ENCODE results near the gene IL12RB2.

DNA sequence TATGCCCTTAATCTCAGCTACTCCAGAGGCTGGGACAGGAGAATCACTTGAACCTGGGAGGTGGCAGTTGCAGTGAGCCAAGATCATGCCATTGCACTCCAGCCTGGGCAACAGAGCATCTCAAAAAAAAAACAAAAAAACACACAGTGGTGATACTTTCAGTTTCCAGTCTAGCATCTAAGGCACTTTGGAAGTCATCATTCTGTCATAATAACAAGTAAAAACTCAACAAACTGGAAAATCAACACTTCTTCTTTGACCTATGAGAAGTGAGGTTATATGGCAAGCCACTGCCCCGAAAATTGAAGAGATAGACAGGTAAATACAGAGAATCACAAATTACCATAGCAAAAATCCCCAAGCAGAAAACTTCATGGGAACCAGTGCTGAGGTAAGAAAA lies 51.9 kb downstream of the IL12RB2 start:
- TF ChIP-seq, protein P1, sequence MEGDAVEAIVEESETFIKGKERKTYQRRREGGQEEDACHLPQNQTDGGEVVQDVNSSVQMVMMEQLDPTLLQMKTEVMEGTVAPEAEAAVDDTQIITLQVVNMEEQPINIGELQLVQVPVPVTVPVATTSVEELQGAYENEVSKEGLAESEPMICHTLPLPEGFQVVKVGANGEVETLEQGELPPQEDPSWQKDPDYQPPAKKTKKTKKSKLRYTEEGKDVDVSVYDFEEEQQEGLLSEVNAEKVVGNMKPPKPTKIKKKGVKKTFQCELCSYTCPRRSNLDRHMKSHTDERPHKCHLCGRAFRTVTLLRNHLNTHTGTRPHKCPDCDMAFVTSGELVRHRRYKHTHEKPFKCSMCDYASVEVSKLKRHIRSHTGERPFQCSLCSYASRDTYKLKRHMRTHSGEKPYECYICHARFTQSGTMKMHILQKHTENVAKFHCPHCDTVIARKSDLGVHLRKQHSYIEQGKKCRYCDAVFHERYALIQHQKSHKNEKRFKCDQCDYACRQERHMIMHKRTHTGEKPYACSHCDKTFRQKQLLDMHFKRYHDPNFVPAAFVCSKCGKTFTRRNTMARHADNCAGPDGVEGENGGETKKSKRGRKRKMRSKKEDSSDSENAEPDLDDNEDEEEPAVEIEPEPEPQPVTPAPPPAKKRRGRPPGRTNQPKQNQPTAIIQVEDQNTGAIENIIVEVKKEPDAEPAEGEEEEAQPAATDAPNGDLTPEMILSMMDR (IDR thresholded peaks at IDR 0.05; ENCODE audit: extremely low read depth in 1 of 2, insufficient read depth in 1 of 2, low read depth in 1 of 2, low read length in 2 of 2), result no peak
- TF ChIP-seq MAX (IDR thresholded peaks at IDR 0.05; ENCODE audit: insufficient read depth, insufficient read length) (no peak), POLR2A (IDR thresholded peaks at IDR 0.05; ENCODE audit: low read depth, low read length) (no peak), EZH2 (IDR thresholded peaks at IDR 0.05; ENCODE audit: borderline replicate concordance, low read depth, low read length, severe bottlenecking) (no peak), POLR2AphosphoS5 (IDR thresholded peaks at IDR 0.05; ENCODE audit: insufficient read depth, low read depth, low read length) (no peak), JUN (IDR thresholded peaks at IDR 0.05; ENCODE audit: borderline replicate concordance, insufficient read depth, insufficient read length, low read depth) (no peak)

Data from endothelial cell of umbilical vein (primary cell).